HG03060 (cell line): ENCODE measurements around the gene SLC4A9.
"Not testable (repeated sequence)": the region's sequence is repeated elsewhere in the genome, so short reads cannot be mapped to it uniquely, and the experiment has no call there.

Experiments used
- ATAC-seq: cut with Tn5 transposase; IDR thresholded peaks from one replicate; pipeline ENCODE4 v1.9.1; 2021; ENCODE audit warnings: low read depth, moderate number of reproducible peaks; ENCODE audit not compliant: unreplicated experiment

The SLC4A9 gene

GRCh38 chr5:140337880-140338279, 22.1 kb upstream of the SLC4A9 start:
- no peak for ATAC-seq

- ATAC-seq: no peak
Observed at GRCh38 chr5:140338336-140338735, 21.7 kb upstream of the SLC4A9 start.

- ATAC-seq: no peak
Observed at GRCh38 chr5:140338908-140339307, 21.1 kb upstream of the SLC4A9 start.

- ATAC-seq: no peak
Observed at GRCh38 chr5:140339636-140340035, 20.4 kb upstream of the SLC4A9 start.

- ATAC-seq: no peak
Observed at GRCh38 chr5:140340605-140341121, 19.3 kb upstream of the SLC4A9 start.

GRCh38 chr5:140341591-140341990, 18.4 kb upstream of the SLC4A9 start:
- ATAC-seq: no peak

- ATAC-seq: no peak
Observed at GRCh38 chr5:140342287-140342686, 17.7 kb upstream of the SLC4A9 start.

GRCh38 chr5:140342896-140343295, 17.1 kb upstream of the SLC4A9 start:
- ATAC-seq: no peak

GRCh38 chr5:140343849-140344248, 16.1 kb upstream of the SLC4A9 start:
- ATAC-seq: not testable (repeated sequence)

GRCh38 chr5:140344683-140345423, 15.1 kb upstream of the SLC4A9 start:
- ATAC-seq: no peak

GRCh38 chr5:140345919-140346347, 14.1 kb upstream of the SLC4A9 start:
- no peak for ATAC-seq

GRCh38 chr5:140346348-140347221, 13.4 kb upstream of the SLC4A9 start, which contains the start of gene HBEGF:
TSS of gene HBEGF (minus strand) at chr5:140346603. CDS start at chr5:140346328, 275 bp downstream.
- ATAC-seq: no peak

GRCh38 chr5:140347360-140347759, 12.6 kb upstream of the SLC4A9 start:
- no peak for ATAC-seq

- ATAC-seq: no peak
Observed at GRCh38 chr5:140348104-140348503, 11.9 kb upstream of the SLC4A9 start.

GRCh38 chr5:140349244-140349643, 10.8 kb upstream of the SLC4A9 start:
- ATAC-seq: no peak

GRCh38 chr5:140351609-140352334, 8.2 kb upstream of the SLC4A9 start:
- ATAC-seq: peak; percentile 58

GRCh38 chr5:140355546-140355945, 4.4 kb upstream of the SLC4A9 start:
- ATAC-seq: no peak

- ATAC-seq: no peak
Observed at GRCh38 chr5:140356853-140357725, 2.9 kb upstream of the SLC4A9 start.

- ATAC-seq: peak; percentile 90
Observed at GRCh38 chr5:140357726-140358093, 2.3 kb upstream of the SLC4A9 start.
